HG03175 (cell line): ENCODE results near the gene HMCES.
"Not testable (repeated sequence)": the region's sequence is repeated elsewhere in the genome, so short reads cannot be mapped to it uniquely, and the experiment has no call there.

Experiments used
- ATAC-seq: cut with Tn5 transposase; IDR thresholded peaks from one replicate; pipeline ENCODE4 v1.9.1; 2021; ENCODE audit warnings: mild to moderate bottlenecking, moderate library complexity; ENCODE audit not compliant: unreplicated experiment

Gene HMCES

DNA sequence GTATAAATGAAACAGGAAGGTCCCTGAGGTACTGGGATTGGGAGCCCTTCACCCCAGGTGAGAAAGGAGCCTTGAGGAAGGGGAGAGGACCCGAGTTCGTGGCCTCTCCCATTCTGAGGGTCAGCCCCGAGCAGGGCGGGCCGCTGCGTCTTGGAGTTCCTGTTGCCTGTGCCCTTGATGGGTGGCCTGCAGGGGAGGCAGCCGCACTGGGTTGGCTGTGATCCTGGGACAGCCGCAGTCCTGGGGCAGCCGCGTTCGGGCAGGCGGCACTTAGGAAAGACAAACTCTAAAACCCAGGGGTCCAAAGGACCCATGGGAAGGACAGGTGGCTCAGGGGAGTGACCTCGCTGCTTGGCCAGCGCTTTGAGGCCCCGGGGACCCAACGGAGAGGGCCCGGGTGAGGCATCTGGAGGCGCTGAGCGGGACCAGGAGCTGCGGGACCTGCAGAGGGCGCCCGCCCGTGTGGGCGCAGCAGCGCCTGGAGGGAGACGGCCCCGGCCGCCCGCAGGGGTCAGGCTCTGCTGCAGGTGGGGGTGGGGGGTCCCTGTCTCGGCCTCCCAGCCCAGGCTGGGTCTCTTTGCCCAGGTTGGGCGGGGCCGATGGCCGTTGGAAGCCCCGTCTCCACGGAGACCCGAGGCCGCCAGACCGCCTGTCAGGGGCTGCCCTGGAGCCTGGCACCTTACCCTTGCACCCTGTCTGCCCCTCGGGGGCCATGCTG, 65.1 kb downstream of the HMCES start:
- ATAC-seq = no peak

DNA sequence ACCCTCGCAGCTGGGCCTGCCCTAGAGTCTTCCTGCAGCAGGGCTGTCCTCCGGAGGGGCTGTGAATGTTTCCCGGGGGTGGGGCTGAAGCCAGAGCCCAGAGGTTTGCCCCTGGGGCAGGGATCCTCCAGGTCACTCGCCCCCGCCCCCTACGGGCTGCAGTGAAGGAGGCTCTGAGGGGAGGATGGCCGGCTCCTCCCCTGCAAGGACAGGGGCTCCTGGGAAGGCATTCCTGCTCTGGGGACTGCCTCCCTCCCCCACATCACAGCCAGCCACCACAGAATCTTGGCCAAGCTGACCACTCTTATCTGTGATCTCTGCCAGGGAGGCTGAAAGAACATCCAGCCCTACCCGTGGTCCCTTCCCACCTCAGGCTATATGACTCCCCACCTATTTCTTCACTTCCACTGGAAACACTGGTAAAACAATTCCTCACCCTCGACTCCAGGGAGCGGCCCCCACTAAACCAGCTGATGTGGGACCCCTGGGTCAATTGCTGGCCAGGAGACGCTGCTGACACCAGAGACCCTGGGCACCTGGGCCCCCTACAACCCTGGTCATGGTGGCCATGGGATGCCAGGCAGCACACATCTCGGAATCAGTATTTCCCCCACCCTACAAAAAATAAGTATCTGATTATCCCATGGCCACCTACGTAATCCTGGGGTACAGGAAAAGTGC, 66.0 kb downstream of the HMCES start:
- ATAC-seq = no peak

DNA sequence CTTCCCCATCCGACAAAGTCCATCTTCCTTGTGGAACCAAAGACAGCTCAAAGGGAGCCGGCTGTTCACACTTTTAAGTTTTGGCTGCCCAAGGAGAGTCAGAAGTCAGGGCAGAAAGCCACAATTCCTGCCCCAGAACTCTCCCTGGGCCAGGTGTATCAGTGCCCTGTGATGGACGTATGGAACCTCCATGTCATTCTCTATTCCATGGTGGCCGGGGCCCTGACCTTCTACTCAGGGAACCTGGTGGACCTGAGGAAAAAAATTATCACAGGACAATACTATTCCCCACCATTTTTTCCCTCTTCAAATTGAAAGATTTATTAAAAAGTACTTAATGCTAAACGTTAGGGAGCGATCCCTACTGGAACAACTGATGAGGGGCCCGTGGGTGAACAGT, 66.6 kb downstream of the HMCES start:
- ATAC-seq = no peak

DNA sequence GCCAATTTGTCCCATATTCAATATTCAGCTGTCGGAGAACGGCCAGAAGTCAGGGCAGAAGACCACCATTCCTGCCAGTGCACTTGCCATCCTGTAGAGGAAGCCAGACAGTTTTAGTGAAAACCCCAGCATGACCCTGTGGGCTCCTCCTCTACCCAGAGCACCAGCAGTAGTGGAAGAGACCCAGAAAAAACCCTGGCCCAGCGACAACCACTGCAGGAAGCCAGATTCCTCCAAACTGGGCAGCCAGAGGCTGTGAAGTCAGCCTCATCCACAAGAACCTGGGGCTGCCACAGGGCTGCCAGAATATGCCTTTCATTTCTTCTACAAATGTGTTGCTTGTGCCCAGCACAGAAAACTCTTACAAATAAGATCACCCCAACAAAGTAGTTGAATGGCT, 67.3 kb downstream of the HMCES start:
- ATAC-seq = no peak

DNA sequence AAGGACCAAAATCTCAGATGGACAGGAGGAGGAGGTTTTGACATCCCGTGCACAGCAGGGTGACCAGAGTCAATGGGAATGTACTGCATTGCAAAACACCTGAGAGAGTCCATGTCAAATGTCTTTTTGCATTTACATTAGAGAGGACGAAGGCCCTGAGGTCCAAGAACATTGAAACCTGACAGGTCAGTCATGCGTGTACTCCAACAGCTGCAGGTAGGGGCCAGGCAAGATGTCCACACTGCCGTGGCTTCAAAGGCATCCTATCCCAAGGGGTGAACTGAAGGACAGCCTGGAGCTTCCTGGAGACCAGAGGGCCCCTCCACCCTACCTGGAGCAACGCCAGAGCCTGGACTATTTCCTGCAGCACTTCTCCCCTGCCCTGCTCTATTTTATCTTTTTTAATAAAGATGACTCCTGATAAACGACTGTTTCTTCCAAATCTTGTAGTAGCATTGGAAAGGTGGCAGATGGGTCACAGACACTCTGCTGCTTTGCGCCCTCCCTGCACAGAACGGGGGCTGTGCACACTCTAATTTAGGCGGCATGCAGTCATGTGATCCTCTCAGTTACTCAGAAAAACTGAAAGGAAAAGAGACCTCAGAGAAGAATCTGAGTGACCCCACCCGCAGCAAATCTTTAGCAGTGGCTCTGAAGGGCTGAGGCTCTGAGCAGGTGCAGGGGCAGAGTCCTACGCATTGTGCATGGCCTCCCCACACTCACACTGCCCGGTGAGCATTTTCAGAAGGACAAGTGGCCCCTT, 68.2 kb downstream of the HMCES start:
- ATAC-seq = no peak

DNA sequence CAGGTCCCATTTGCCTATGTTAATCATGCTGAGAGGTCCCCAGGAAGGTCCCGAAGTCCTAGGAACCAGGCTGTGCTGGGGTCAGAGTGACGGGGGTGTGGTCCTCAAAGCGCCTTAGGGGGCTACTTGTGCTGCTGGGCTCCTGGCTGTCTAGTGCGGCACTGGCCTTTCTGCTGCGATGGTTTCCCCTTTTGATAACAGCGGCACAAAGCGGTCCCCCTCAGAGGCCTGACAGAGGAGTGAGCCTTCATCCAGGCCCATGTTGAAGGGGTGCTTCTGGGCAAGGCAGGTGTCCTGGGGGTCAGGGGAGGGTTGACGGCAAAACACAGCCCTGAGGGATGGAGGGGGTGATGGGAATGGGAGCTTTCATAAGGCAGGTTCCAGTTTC, 68.8 kb downstream of the HMCES start:
- no peak for ATAC-seq

DNA sequence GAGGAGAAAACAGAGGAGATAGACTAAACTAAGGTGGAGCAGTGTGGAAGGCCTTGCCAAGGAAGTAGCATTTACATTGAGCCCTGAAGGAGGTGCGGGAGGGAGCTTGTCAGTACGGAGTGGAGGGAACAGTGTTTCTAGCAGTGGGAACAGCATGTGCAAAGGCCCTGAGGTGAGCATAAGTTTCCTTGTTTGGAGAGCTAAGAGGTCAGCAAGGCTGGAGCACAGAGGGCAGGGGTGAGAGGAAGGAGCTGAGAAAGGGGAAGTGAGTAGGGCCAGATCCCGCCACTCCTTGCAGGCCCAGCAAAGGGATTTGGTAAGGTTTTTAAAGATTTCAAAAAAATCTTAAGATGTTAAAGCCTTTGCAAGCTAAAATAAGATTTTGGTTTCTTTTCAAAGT, 70.1 kb downstream of the HMCES start:
- no peak for ATAC-seq

DNA sequence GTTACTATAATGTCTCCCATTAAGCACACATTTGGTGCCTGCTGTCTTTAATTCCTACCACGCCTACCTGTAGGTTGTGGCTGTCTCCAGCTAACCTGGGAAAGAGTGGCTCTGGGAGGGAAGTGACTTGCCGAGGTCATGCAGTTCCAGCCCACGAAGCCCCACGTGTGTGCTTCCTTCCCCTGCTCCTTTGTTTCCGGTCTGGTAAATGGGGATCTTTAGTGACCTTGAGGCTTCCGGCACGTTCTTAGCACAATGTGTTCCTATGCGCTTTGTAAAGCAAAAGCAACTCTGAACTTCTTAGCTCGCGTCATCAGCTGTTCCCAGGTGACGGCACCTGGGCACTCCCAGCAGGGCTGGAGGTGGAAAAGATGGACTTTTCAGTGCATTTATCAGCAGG, 70.5 kb downstream of the HMCES start:
- ATAC-seq = not testable (repeated sequence)

DNA sequence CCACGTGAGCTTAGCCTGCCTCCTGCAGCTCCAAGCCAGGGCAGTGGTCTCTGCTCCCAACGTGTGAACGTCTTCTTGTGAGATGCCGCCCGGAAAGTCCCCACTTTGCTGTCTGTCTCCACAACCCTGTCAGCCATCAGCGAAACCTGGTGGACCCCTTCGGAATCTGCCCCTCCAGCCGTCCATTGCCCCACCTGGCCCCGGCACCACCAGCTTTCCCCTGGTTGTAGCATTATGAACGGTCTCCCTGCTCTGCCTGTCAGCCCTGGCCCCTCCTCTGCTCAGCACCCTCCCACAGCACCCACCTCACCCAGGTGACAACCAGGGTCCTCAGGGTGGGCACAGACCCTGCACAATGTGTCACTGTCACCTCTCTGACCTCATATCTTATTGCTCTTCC, 71.1 kb downstream of the HMCES start:
- no peak for ATAC-seq

DNA sequence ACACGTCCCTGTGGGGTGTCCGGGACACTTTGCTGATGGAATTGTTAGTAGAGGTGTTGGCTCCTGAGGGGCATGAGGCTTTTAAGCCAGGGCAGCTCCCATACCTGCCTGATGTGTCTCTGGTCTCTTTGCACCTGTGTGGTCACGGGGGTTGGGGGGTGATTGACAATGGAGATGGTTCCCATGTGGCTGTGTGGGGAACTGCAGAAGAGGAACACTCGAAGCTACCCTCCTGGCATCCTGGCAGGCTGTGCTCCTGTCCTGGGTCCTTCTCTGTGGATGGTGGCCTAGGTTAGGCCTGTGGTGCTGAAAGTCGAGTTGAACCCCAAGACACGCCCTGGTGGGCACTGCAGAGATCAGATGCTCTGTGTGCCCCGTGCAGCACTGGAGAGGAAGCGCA, 73.4 kb downstream of the HMCES start:
- no peak for ATAC-seq

DNA sequence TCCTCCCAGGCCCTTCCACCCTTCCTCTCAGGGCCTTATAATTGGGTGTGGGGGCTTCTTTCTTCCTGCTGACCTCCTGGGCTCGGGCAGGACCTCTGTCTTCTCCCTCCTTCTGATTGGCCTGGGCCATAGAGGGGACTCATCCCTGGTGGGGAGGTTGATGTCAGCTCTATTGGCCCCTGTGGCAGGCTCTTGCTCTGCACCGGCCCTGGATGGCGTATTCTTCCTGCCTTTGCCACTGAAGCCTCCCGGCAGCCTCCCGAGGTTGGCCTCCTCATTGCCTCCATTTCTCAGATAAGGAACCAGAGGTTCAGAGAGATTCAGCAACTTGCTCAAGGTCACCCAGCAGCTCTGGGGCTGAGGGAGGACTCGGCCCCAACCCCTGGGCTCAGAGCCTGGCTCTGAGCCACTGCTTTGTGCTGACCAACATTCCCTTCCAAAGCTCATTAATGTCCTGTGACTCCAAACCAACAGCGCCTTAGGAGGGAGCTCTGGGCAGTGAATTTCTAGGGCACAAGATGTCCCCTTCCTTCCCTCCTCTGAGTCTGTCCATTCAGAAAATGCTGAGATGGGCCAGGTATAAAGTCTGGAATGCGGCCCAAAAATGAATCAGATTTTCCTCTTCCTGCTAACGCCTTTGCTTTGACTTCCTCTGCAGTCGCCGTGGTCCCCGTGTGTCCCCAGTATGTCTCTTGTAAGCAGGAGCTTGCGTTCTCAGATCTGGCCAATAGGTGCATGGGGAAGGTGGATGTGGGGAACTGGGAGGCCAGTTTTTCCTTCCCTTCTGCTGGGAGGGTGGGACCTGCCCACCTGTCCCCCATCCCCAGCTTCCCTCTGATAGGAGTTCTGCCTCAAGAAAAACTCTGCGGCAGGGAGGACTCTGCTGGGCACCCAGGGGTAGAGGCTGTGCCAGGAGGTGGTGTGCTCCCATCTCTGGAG, 74.2 kb downstream of the HMCES start:
- no peak for ATAC-seq

DNA sequence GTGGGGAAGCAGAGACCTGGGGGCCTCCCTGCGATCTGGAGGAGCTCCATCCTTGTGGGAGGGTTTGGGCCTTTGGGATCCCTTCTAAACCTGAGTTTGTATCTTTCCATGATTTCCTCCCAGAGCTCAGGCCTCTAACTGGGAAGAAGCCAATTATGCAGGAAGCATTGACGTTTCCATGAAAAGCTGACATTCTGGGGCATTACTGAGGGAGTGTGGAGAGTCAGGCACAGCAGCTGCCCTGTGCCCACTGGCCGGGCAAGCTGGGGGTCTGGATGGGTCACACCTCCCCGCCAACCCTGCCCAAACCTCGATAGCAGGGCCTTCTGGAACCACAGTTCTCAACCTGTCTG, 74.9 kb downstream of the HMCES start:
- ATAC-seq = no peak
